IMR-90 (cell line): ENCODE data around the gene OPN1MW2.
"Not testable (repeated sequence)": the region's sequence is repeated elsewhere in the genome, so short reads cannot be mapped to it uniquely, and the experiment has no call there.

Source experiments
- BHLHE40 ChIP-seq: fragments of 150-350 bp; IDR thresholded peaks from 2 replicates; pipeline ENCODE4 v1.6.1; 2016; ENCODE audit warnings: mild to moderate bottlenecking, low read depth, low read length
- CEBPB ChIP-seq: IDR thresholded peaks from 2 replicates; pipeline ENCODE4 v1.6.1; 2012; ENCODE audit warnings: low read depth, low read length, improper control_type of control experiment
- FOS ChIP-seq: fragments of 150-350 bp; IDR thresholded peaks from 2 replicates; pipeline ENCODE4 v1.6.1; 2016; ENCODE audit warnings: low read depth, low read length
- MAZ ChIP-seq: IDR thresholded peaks from 2 replicates; pipeline ENCODE4 v1.6.1; 2012; ENCODE audit warnings: low read depth, mild to moderate bottlenecking, low read length, improper control_type of control experiment, moderate library complexity, borderline replicate concordance
- MXI1 ChIP-seq: IDR thresholded peaks from 2 replicates; pipeline ENCODE4 v1.6.1; 2012; ENCODE audit warnings: low read depth, mild to moderate bottlenecking, low read length, moderate library complexity, borderline replicate concordance
- NFE2L2 ChIP-seq: fragments of 150-350 bp; IDR thresholded peaks from 2 replicates; pipeline ENCODE4 v1.6.1; 2016; ENCODE audit warnings: low read depth, mild to moderate bottlenecking, low read length
- POLR2A ChIP-seq: IDR thresholded peaks from 2 replicates; pipeline ENCODE4 v1.6.1; 2012; ENCODE audit warnings: mild to moderate bottlenecking, low read depth, low read length
- RAD21 ChIP-seq: IDR thresholded peaks from 2 replicates; pipeline ENCODE4 v1.6.1; 2012; ENCODE audit warnings: low read length, improper control_type of control experiment
- RCOR1 ChIP-seq: IDR thresholded peaks from 2 replicates; pipeline ENCODE4 v1.6.1; 2012; ENCODE audit warnings: mild to moderate bottlenecking, low read length, improper control_type of control experiment; ENCODE audit not compliant: insufficient replicate concordance
- RFX5 ChIP-seq: IDR thresholded peaks from 2 replicates; pipeline ENCODE4 v1.8.0; 2012; ENCODE audit warnings: low read depth, mild to moderate bottlenecking, low read length, moderate library complexity
- SMC3 ChIP-seq: fragments of 150-350 bp; IDR thresholded peaks from 2 replicates; pipeline ENCODE4 v1.6.1; 2016; ENCODE audit warnings: low read depth, mild to moderate bottlenecking, antibody characterized with exemption, low read length, moderate library complexity
- TF ChIP-seq, protein P1 (sequence below): conservative IDR thresholded peaks from 2 replicates; pipeline ENCODE4 v1.5.1; 2012; ENCODE audit warnings: mild to moderate bottlenecking, low read depth, low read length, improper control_type of control experiment
- TF ChIP-seq, protein P2 (sequence below): fragments of 150-350 bp; IDR thresholded peaks from 2 replicates; pipeline ENCODE4 v1.6.1; 2016; ENCODE audit warnings: low read depth, mild to moderate bottlenecking, low read length, moderate library complexity, borderline replicate concordance
- TF ChIP-seq, protein P3 (sequence below): fragments of 150-350 bp; IDR thresholded peaks from 2 replicates; pipeline ENCODE4 v1.6.1; 2017; ENCODE audit warnings: mild to moderate bottlenecking, antibody characterized with exemption, low read length, low read depth

DNA sequence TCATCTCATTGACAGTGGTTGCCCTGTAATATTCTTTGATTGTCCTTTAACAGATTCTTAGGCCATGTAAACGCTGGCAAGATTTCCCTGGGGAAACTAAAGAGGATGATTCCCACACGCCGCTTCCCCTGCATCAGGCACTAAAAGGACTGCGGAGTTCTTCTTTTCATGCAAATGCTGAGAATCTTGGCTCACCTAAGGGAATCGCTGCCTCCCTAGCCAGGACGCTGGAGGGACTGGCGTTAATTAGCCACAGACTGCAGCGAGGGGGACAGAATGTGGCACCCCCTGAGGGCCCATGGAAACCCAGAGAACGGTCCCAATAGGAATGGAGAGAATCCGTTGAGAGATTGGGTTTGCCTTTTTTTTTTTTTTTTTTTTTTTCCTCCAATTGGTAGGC is 45.2 kb upstream of the OPN1MW2 start:
- not testable (repeated sequence) for TF ChIP-seq POLR2A, SMC3, RFX5, NFE2L2, MXI1, BHLHE40, FOS, RAD21, MAZ, CEBPB, RCOR1
- TF ChIP-seq, protein P1, sequence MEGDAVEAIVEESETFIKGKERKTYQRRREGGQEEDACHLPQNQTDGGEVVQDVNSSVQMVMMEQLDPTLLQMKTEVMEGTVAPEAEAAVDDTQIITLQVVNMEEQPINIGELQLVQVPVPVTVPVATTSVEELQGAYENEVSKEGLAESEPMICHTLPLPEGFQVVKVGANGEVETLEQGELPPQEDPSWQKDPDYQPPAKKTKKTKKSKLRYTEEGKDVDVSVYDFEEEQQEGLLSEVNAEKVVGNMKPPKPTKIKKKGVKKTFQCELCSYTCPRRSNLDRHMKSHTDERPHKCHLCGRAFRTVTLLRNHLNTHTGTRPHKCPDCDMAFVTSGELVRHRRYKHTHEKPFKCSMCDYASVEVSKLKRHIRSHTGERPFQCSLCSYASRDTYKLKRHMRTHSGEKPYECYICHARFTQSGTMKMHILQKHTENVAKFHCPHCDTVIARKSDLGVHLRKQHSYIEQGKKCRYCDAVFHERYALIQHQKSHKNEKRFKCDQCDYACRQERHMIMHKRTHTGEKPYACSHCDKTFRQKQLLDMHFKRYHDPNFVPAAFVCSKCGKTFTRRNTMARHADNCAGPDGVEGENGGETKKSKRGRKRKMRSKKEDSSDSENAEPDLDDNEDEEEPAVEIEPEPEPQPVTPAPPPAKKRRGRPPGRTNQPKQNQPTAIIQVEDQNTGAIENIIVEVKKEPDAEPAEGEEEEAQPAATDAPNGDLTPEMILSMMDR, result not testable (repeated sequence)
- TF ChIP-seq, protein P2, sequence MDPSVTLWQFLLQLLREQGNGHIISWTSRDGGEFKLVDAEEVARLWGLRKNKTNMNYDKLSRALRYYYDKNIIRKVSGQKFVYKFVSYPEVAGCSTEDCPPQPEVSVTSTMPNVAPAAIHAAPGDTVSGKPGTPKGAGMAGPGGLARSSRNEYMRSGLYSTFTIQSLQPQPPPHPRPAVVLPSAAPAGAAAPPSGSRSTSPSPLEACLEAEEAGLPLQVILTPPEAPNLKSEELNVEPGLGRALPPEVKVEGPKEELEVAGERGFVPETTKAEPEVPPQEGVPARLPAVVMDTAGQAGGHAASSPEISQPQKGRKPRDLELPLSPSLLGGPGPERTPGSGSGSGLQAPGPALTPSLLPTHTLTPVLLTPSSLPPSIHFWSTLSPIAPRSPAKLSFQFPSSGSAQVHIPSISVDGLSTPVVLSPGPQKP, result not testable (repeated sequence)
- TF ChIP-seq, protein P3, sequence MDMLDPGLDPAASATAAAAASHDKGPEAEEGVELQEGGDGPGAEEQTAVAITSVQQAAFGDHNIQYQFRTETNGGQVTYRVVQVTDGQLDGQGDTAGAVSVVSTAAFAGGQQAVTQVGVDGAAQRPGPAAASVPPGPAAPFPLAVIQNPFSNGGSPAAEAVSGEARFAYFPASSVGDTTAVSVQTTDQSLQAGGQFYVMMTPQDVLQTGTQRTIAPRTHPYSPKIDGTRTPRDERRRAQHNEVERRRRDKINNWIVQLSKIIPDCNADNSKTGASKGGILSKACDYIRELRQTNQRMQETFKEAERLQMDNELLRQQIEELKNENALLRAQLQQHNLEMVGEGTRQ, result not testable (repeated sequence)
